NT2/D1 (cell line): ENCODE measurements around the gene CD34.

ENCODE experiments used
- SUZ12 ChIP-seq: IDR thresholded peaks from 2 replicates; pipeline ENCODE4 v1.6.1; 2011; ENCODE audit not compliant: insufficient read length, insufficient read depth; ENCODE audit errors: extremely low read depth
- YY1 ChIP-seq: IDR thresholded peaks from 2 replicates; pipeline ENCODE4 v1.6.1; 2011; ENCODE audit not compliant: insufficient read length, insufficient read depth
- ZNF274 ChIP-seq: IDR thresholded peaks from 2 replicates; pipeline ENCODE4 v1.6.1; 2011; ENCODE audit warnings: mild to moderate bottlenecking, low read depth, low read length

DNA sequence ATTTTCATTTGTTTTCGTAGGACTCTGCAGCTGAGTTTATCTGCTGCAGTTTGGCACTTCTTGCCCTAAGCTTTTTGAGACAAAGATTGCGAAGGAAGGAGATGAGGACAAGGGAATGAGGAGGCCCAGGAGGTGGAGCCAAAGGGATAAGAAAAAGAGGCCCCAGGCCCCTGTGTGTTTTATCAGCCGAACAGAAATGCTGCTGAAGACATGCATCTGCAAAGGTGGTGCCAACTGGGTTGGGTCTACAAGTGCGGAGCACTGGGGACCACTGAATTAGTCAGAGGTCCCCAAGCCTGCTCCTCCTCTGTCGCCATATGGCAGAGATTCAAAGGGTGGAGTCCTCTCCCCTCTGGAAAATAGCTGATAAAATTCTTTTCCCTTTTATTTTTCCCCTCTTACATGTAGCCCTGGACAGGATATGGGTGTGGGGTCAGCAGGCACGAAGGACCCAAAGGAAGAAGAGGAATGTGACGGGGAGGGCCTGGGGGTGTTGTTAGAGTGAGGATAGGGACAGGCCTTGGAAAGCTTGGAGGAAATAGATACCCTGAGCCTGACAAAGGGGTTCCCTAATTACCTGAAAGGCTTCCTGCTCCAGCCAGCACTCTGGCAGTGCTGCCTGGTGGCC, 2.7 kb downstream of the CD34 start:
- no peak for TF ChIP-seq YY1
- TF ChIP-seq SUZ12, result no peak
- no peak for TF ChIP-seq ZNF274
